NCI-H2196 (cell line): ENCODE results near the gene RBFOX2.
"Not testable (repeated sequence)": the region's sequence is repeated elsewhere in the genome, so short reads cannot be mapped to it uniquely, and the experiment has no call there.

Experiments
- DNase-seq: peaks from one replicate; lab custom pipeline; 2025; ENCODE audit not compliant: unreplicated experiment; lab: John Stamatoyannopoulos, UW

The RBFOX2 gene

DNA sequence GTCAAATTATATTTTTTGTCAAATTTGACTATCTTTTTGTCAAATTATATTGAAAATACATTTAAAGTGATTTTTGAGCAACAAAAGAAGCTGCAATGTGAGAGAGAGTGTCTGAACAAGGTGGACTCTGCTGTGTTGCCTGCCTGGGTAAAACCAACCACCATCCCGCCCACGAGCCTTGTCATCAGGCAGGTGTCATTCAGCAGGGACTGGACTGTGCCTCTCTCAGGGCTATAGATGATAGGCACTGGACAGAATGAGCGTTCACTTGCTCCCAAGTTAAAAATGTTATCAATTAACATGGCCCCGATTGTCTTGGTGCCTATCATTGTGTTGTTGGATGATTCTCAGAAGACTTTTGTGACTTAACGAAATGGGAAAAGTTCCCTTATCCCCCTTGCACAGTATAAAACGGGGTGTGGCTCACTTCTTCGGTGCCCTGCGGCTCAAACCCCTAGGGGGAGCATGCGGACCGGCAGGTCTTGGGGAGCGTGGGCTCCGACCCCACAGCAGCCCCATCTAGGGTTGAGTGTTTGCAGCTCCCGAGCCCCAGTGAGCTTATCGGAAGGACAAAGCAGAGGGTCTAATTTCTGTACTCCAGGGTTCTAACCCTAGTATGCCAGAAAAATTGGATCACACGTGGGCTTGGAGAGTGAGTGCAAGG is 309.3 kb downstream of the RBFOX2 start:
- DNase-seq, result no peak

DNA sequence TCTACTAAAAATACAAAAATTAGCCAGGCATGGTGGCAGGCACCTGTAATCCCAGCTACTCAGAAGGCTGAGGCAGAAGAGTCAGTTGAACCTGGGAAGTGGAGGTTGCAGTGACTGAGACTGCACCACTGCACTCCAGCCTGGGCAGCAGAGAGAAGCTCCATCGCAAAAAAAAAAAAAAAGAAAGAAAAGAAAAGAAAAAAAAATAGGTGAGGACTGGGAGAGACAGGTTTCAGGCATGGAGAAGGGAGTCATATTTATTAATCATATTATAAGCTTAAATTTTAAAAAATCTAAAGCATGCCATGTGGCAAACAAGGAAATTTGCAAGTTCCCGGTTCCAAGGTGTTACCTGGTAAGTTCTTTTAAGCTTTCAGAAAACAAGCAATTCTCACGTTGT is 311.1 kb downstream of the RBFOX2 start, which contains the start of gene APOL5:
Gene APOL5, plus strand, starts transcription at position 301 of the 400 bp plus-strand sequence. Its CDS starts 0 bp downstream, at position 301.
- no peak for DNase-seq

DNA sequence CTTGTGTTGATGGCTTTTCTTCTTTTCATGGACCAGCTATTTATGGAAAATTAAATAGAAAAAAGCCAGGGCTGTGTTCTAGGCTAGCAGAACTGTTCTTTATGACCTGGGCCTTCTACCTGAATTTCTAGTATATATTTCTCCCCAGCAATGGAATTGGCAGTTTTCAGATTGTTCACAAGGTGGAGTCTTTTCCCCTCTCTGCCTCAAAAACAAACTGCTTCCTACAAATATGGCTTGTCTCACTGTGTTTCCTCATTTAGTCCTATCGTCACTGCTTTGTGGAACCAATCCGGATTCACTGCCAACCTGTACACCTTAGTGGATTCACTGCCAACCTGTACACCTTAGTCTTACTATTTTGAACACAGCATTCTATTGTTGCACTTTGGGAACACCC is 316.0 kb downstream of the RBFOX2 start:
- no peak for DNase-seq

DNA sequence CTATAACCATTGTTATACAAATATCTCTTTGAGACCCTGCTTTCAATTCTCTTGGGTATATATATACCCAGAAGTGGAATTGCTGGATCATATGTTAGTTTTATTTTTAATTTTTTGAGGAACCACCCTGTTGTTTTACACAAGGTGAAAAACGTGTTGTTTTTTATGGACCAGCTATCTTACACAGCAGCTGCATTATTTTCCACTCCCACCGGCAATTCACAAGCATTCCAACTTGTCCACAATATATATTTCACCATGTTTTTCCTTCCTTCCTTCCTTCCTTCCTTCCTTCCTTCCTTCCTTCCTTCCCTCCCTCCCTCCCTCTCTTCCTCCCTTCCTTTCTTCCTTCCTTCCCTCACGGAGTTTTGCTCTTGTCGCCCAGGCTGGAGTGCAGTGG is 317.3 kb downstream of the RBFOX2 start:
- DNase-seq, result no peak

DNA sequence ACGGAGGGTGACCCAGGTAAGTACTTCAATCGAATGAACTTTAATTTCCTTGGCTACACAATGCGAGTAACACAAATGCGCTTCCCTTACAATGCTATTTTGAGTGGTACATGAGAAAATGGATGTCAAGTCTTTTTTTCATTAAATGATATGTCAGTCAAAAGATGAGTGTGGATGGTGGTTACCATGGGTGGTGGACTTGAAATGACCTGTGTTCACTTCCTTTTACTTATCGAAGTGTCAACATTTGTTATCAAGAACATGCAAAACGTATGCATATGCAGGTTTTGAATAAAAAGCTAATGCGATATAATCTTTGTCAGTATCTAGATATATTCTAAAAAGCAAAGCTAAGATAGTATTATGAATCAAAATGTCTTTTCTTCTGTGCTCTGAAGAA is 319.7 kb downstream of the RBFOX2 start:
- DNase-seq, result no peak

DNA sequence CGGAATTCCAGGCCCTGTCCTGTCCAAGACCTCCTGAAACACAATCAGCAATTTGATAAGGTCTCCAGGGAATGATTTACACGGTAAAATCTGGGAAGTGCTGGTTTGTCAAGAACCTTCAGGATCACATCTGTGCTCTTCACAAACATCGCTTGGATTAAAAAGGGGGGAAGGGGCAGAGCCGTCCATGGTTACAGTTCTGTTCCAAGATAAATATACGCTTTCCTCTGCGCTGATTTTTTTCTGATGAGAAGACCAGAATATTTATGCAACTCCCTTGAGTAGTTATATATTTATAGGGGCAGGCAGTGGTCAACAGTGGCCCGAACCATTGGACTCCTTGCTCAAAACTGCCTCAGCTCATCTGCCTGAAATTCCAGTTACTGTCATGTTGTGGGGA is 320.2 kb downstream of the RBFOX2 start:
- no peak for DNase-seq

DNA sequence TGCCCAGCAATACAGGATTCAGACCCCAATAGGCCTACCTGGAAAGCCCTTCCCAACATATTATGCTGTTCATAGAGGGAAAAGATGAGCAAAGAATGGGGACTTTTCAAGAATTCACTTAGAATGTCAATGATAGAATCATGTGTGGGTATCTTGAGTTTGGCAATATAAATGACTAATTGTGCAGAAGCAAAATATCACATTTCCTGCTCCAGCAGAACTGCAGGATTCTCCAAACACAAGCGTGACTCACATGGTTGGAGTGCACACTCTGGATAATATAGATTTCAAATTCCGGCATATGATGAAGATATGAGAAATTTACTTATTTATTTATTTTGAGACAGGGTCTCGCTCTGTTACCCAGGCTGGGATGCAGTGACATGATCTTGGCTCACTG is 323.5 kb downstream of the RBFOX2 start:
- no peak for DNase-seq

DNA sequence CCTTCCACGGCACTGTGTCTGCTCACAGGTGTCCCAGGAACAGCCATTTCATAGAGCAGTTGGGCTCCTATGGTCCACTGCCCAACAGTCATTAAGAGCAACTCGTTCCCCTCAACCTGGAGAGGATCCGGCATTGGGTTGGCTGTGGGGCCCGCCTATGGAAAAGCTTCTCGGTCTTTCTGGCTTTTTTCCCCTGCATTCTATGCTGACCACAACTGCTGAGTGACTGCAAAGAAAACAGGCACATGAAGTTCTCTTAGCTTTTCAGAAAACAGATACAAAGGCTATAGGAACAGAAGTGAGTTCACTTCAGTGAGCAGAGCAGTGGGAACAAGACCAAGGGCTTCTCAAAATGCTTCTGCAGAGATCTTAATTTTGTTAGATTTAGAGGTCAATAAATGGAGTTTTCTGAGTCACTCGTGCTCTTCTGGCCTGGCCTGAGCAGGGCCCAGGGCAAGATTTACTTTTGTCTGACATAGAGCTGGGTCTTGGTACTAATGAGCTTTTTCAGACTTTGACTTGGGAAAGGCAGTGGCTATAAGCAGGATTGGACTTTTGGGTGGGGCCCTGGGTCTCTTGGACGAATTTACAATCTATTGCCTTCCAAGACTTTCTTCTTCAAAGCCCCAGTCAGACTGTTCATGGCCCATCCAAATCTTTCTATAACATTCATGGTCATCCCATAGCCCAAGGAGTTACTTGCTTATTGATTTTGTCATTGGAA is 324.6 kb downstream of the RBFOX2 start:
- DNase-seq, result no peak

DNA sequence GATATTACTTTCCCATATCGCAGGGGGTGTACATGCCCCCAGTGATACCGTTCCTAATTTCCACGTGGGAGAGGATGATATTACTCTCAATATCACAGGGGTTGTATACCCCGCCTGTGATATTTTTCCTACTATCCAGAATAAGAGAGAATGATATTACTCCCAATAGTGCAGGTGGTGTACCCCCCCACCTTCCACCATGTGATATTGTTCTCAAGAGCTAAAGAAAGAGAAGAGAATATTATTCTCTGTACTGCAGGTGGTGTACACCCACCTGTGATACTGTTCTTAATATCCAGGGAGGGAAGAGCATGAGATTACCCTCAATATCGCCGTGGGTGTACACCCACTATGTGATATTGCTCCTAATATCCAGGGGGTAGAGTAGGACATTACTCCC is 328.8 kb downstream of the RBFOX2 start:
- DNase-seq, result not testable (repeated sequence)

DNA sequence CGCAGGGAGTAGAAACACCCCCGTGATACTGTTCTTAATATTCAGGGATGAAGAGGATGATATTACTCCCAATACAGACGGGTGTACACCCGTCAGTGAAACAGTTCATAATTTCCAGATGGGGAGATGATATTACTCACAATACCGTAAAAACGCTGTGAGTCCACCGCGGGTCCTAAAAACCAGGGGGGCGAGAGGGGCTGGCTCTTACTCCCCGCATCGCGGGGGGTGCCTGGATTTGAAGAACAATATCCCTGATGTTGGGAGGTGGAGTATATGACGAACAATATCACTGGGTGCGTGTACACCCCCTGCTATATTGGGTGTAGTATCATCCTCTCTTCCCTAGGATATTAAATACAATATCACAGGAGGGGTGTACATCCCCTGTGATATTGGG is 331.5 kb downstream of the RBFOX2 start:
- DNase-seq, result no peak

DNA sequence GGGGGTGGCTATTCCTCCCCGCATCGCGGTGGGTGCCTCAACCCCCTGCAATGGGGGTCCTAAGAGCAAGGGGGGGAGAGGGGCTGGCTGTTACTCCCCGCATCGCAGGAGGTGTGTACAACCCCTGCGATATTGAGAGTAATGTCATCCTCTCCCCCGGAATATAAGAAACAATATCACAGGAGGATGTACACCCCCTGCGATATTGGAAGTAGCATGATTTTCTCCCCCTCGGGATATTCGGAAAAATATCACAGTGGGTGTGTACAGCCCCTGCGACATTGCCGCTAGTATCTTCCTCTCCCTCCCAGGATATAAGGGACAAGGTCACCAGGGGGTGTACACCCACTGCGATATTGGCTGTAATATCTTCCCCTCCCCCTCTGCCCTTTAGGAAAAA is 333.4 kb downstream of the RBFOX2 start:
- no peak for DNase-seq

DNA sequence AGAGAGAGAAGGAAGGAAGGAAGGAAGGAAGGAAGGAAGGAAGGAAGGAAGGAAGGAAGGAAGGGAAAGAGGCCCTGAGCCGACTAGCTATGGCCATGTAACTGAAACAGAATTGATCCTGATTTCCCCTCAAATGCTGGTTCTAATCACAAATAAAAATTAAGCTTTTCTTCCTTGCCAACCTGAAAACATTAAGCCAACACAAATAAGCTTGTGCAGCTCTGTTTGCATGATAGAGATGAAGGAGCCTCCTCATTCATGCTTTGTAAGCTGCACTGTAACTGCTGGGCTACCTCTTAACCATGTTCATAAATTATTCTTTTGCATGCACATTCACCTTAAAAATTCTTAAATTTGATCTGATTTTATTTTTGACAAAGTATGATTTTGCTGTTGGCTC is 338.6 kb downstream of the RBFOX2 start:
- no peak for DNase-seq

DNA sequence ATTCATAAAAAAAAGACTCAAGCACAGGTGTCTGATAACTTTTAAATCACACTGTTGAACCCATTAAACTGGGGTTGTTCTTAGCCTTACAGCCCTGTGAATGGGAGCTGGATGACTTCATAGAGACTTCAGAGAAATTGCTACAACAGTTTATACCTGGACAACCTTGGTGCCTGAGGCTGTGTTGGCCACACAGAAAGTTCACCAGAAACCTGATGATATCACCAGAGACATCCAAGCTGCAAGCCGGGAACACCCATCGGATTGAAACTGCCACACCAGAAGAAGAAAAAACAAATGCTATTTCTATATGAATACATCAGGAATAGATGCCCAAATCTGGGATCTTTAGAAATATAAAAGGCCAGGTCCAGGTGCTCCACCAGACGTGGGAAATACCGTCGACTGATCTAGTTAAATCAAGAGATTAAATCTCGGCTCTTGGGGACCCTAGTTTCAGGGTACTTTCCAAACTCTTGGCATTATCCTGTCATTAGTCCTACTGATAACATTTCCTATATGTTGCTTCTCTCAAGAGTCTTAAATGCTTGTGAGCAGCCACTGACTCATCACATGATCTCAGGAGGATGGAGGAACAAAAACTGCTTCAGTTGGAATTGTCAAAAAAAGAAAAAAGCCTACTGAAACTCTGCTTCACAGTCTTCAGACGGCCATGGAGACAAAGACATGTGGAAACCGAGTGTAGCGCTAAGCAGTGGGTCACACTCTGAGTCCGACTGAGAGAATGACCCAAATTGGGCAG is 339.5 kb downstream of the RBFOX2 start:
- no peak for DNase-seq
